SK-N-SH (cell line): Measurements from ENCODE around the gene CDH13. TPM values are rescaled to one million over a fixed set of nuclear protein-coding genes. Genes with fewer than 3 reads are reported as not detected.

Source experiments
- CTCF ChIA-PET: fragments of 300-600, 350-600 bp; formaldehyde crosslinking; extraction: SDS; loops from one replicate; lab custom pipeline; 2021; lab: Yijun Ruan, JAX
- POLR2A ChIA-PET: fragments of 350-600 bp; sonication (Branson Sonifier 250); formaldehyde crosslinking; extraction: SDS; loops from one replicate; lab custom pipeline; 2020; ENCODE audit warnings: antibody characterized with exemption, inconsistent platforms; lab: Yijun Ruan, JAX
- DNase-seq: peaks from one replicate; pipeline ENCODE4 v3.0.0; 2012
- H2AFZ ChIP-seq: fragments of 200-600 bp; sonication (generic); 2 replicates; pipeline ENCODE4 v1.8.1; 2016; ENCODE audit warnings: antibody characterized with exemption, mild to moderate bottlenecking, low read depth
- H3F3A ChIP-seq: fragments of 200-600 bp; sonication (generic); replicated peaks from 2 replicates; pipeline ENCODE3; 2016; ENCODE audit warnings: antibody characterized with exemption, mild to moderate bottlenecking; ENCODE audit not compliant: insufficient read depth
- H3K27ac ChIP-seq, 2 experiments: fragments of 200-500 bp in 1 of 2; fragments of 200-600 bp in 1 of 2; sonication (Bioruptor generic) in 1 of 2; sonication (generic), shearing (Covaris generic) in 1 of 2; 2 replicates each; pipeline versions ENCODE4 v1.5.1 to v1.6.1; 2014 to 2016; ENCODE audit warnings: low read depth in 2 of 2, inconsistent platforms in 1 of 2, low read length in 1 of 2, mild to moderate bottlenecking in 1 of 2, mixed read lengths in 1 of 2
- H3K27me3 ChIP-seq: fragments of 200-600 bp; sonication (generic), shearing (Covaris generic); 2 replicates; pipeline ENCODE4 v1.6.1; 2016; ENCODE audit warnings: mixed run types; ENCODE audit not compliant: insufficient read depth
- H3K36me3 ChIP-seq, 2 experiments: fragments of 200-500 bp in 1 of 2; fragments of 200-600 bp in 1 of 2; sonication (Bioruptor generic) in 1 of 2; sonication (generic) in 1 of 2; replicated peaks in 1 of 2; 2 replicates each; pipeline versions ENCODE3 to v1.5.1; 2014 to 2016; ENCODE audit warnings: low read length in 1 of 2, mild to moderate bottlenecking in 1 of 2; ENCODE audit not compliant: insufficient read depth in 2 of 2, control insufficient read depth in 1 of 2
- H3K4me1 ChIP-seq, 2 experiments: fragments of 200-500 bp in 1 of 2; fragments of 200-600 bp in 1 of 2; sonication (Bioruptor generic) in 1 of 2; sonication (generic), shearing (Covaris generic) in 1 of 2; 2 replicates each; pipeline versions ENCODE4 v1.5.1 to v1.6.1; 2014 to 2016; ENCODE audit warnings: low read depth in 1 of 2, low read length in 1 of 2, mixed run types in 1 of 2; ENCODE audit not compliant: insufficient read depth in 2 of 2, control insufficient read depth in 1 of 2
- H3K4me2 ChIP-seq: fragments of 200-600 bp; sonication (generic), shearing (Covaris generic); 2 replicates; pipeline ENCODE4 v1.6.1; 2017; ENCODE audit warnings: mixed run types
- H3K4me3 ChIP-seq, 2 experiments: fragments of 200-500 bp in 1 of 2; fragments of 200-600 bp in 1 of 2; sonication (Bioruptor generic) in 1 of 2; sonication (generic), shearing (Covaris generic) in 1 of 2; 2 replicates each; pipeline versions ENCODE4 v1.5.1 to v1.8.1; 2014 to 2016; ENCODE audit warnings: low read depth in 2 of 2, inconsistent platforms in 1 of 2, low read length in 1 of 2, mild to moderate bottlenecking in 1 of 2, mixed read lengths in 1 of 2, moderate library complexity in 1 of 2
- H3K79me2 ChIP-seq: fragments of 200-600 bp; sonication (generic); 2 replicates; pipeline ENCODE4 v1.8.1; 2017; ENCODE audit warnings: mild to moderate bottlenecking; ENCODE audit not compliant: insufficient read depth
- H3K9ac ChIP-seq: fragments of 200-600 bp; sonication (generic); 2 replicates; pipeline ENCODE4 v1.6.1; 2017; ENCODE audit warnings: mixed run types
- H3K9me2 ChIP-seq: fragments of 200-600 bp; sonication (generic); 2 replicates; pipeline ENCODE4 v1.6.1; 2017; ENCODE audit warnings: mixed run types
- H3K9me3 ChIP-seq: fragments of 200-600 bp; sonication (generic); 2 replicates; pipeline ENCODE4 v1.6.1; 2017; ENCODE audit warnings: mixed run types, mild to moderate bottlenecking, moderate library complexity
- H4K20me1 ChIP-seq: fragments of 200-600 bp; sonication (generic); 2 replicates; pipeline ENCODE4 v1.6.1; 2017; ENCODE audit warnings: mild to moderate bottlenecking, mixed run types; ENCODE audit not compliant: insufficient read depth
- CHD2 ChIP-seq: fragments of 150-350 bp; IDR thresholded peaks from 2 replicates; pipeline ENCODE4 v1.6.1; 2018; ENCODE audit warnings: low read length; ENCODE audit not compliant: partially characterized antibody
- ELF1 ChIP-seq: IDR thresholded peaks from 2 replicates; pipeline ENCODE4 v1.4.0; 2012
- EP300 ChIP-seq, 2 experiments: IDR thresholded peaks; 2 replicates each; pipeline versions ENCODE4 v1.4.0 to v1.6.1; 2012; ENCODE audit warnings: borderline replicate concordance in 1 of 2, low read depth in 1 of 2, low read length in 1 of 2
- EZH2phosphoT487 ChIP-seq: fragments of 200-600 bp; sonication (generic); IDR thresholded peaks from 2 replicates; pipeline ENCODE4 v1.6.1; 2017; ENCODE audit warnings: low read depth, mixed run types, mild to moderate bottlenecking, antibody characterized with exemption, moderate library complexity, borderline replicate concordance
- FOSL2 ChIP-seq: IDR thresholded peaks from 2 replicates; pipeline ENCODE4 v1.4.0; 2012; ENCODE audit warnings: low read depth, mild to moderate bottlenecking, moderate library complexity, borderline replicate concordance
- FOXJ3 ChIP-seq: sonication (generic); formaldehyde crosslinking; IDR thresholded peaks from 2 replicates; pipeline ENCODE4 v1.5.1; 2020; ENCODE audit warnings: mild to moderate bottlenecking, missing genetic modification reagents
- GABPA ChIP-seq: IDR thresholded peaks from 2 replicates; pipeline ENCODE4 v1.4.0; 2012; ENCODE audit warnings: low read depth, mild to moderate bottlenecking
- GATA2 ChIP-seq: sonication (generic); formaldehyde crosslinking; IDR thresholded peaks from 2 replicates; pipeline ENCODE4 v1.5.0; 2020; ENCODE audit warnings: mild to moderate bottlenecking, missing genetic modification reagents
- IRF3 ChIP-seq: fragments of 150-350 bp; IDR thresholded peaks from 2 replicates; pipeline ENCODE4 v1.6.1; 2016; ENCODE audit warnings: mild to moderate bottlenecking, low read depth, low read length
- JUND ChIP-seq: IDR thresholded peaks from 2 replicates; pipeline ENCODE4 v1.4.0; 2012
- NFIC ChIP-seq: IDR thresholded peaks from 2 replicates; pipeline ENCODE4 v1.4.0; 2012; ENCODE audit warnings: borderline replicate concordance
- POLR2AphosphoS5 ChIP-seq: IDR thresholded peaks from 2 replicates; pipeline ENCODE4 v1.6.1; 2012; ENCODE audit warnings: low read depth, low read length
- RCOR1 ChIP-seq: fragments of 150-350 bp; IDR thresholded peaks from 2 replicates; pipeline ENCODE4 v1.6.1; 2017; ENCODE audit warnings: antibody characterized with exemption, low read length
- RFX5 ChIP-seq: IDR thresholded peaks from 2 replicates; pipeline ENCODE4 v1.6.1; 2012; ENCODE audit warnings: mild to moderate bottlenecking, improper control_type of control experiment, low read length
- SIN3A ChIP-seq: IDR thresholded peaks from 2 replicates; pipeline ENCODE4 v1.6.1; 2012; ENCODE audit warnings: low read depth, mild to moderate bottlenecking, low read length, moderate library complexity, borderline replicate concordance
- TEAD4 ChIP-seq: IDR thresholded peaks from 2 replicates; pipeline ENCODE4 v1.4.0; 2012; ENCODE audit warnings: mild to moderate bottlenecking, borderline replicate concordance; ENCODE audit not compliant: insufficient read depth
- YY1 ChIP-seq: IDR thresholded peaks from 2 replicates; pipeline ENCODE4 v1.4.0; 2012; ENCODE audit warnings: low read depth, mild to moderate bottlenecking
- ZBTB33 ChIP-seq: IDR thresholded peaks from 2 replicates; pipeline ENCODE4 v1.4.0; 2012; ENCODE audit warnings: low read depth, borderline replicate concordance
- WGBS: methylation state at CpG from one replicate; pipeline ENCODE4 v1.1.6; 2017; ENCODE audit warnings: low lambda C conversion rate; 5-methylcytosine and 5-hydroxymethylcytosine counted together
- polyA plus RNA-seq, 3 experiments: library from polyadenylated mRNA; depleted of rRNA; stranded (reverse); fragments of >200 nt; gene quantifications; 2 replicates each; pipeline ENCODE4 v1.2.3, GENCODE V29; 2012
- TF ChIP-seq, protein P1 (sequence below): fragments of 150-350 bp; IDR thresholded peaks from 2 replicates; pipeline ENCODE4 v1.6.1; 2017; ENCODE audit warnings: antibody characterized with exemption, low read length, low read depth, borderline replicate concordance

The CDH13 gene
- polyA plus RNA-seq, 1 of the 3 experiments (the other 2 are of a cell fraction) = 93.0 TPM

DNA sequence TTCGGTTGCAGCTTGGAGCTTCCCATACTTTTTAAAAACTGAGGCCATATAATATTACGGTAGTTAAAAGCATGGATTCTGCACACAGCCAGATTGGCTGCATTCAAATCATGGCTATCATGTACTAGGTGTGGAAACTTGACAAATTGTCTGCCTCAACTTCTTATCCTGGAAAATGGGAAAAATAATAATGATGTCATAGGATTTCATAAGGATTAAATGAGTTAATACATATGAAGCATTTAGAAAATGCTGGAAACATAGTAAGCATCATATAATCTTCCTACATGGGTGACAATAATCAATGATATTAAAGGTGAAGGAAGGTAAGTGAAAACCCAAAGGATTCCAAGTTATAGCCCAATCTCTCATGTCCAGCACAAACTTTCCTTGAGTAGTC lies 592.5 kb downstream of the CDH13 start:
- Histone ChIP-seq H3F3A (no peaks in the 10 kb centered on the region), H3K36me3 (no peaks in the 10 kb centered on the region), H3K4me1 (no peaks in the 10 kb centered on the region), H3K79me2 (no peaks in the 10 kb centered on the region), H3K9me3 (no peaks in the 10 kb centered on the region), H3K9ac (no peak overlapping the region), H3K27me3 (no peaks in the 10 kb centered on the region), H3K27ac (no peak overlapping the region), H4K20me1 (no peaks in the 10 kb centered on the region), H3K4me3 (no peak overlapping the region), H3K4me2 (no peak overlapping the region), H2AFZ (no peak overlapping the region), H3K9me2 (no peaks in the 10 kb centered on the region)
- ChIA-PET CTCF (no interaction called here), POLR2A (no interaction called here)
- no peak for DNase-seq
- 33% methylated on average over 2 of the region's 2 CpGs for WGBS
- TF ChIP-seq GABPA = no peak

DNA sequence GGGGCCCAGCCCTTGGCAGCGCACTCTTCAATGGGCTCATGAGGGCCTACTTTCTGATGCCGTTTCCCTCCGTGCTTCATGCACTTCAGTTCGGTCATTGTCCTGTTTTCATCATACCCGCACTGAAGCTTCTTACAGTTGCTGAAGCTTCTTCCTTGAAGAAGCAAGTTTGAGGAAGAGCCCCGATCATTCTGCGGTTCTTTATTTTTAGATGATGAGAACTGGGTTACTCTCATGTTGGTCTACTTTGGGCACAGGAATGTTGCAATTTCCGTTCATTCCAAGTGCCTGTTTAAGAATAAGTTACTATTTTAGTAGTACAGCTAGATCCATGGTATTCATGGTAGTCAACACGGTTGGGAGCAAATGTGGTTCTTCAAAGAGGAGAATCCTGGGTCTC lies 593.3 kb downstream of the CDH13 start:
- H3K4me2 ChIP-seq = no peak overlapping the region
- ChIA-PET POLR2A (no interaction called here), CTCF (no interaction called here)
- no peaks in the 10 kb centered on the region for H4K20me1 ChIP-seq
- H3K27me3 ChIP-seq = no peaks in the 10 kb centered on the region
- H3K9me2 ChIP-seq = no peaks in the 10 kb centered on the region
- no peaks in the 10 kb centered on the region for H3K36me3 ChIP-seq
- H2AFZ ChIP-seq = no peak overlapping the region
- no peak overlapping the region for H3K4me3 ChIP-seq
- H3K9ac ChIP-seq = no peak overlapping the region
- no peak for DNase-seq
- WGBS = 46% methylated on average over 6 of the region's 9 CpGs
- no peaks in the 10 kb centered on the region for H3F3A ChIP-seq
- no peaks in the 10 kb centered on the region for H3K4me1 ChIP-seq
- no peak overlapping the region for H3K27ac ChIP-seq
- H3K9me3 ChIP-seq = no peaks in the 10 kb centered on the region
- TF ChIP-seq POLR2AphosphoS5 (no peak), FOSL2 (no peak), RFX5 (no peak), IRF3 (no peak), EP300 (IDR thresholded peaks at IDR 0.05; ENCODE audit: borderline replicate concordance in 1 of 2, low read depth in 1 of 2, low read length in 1 of 2) (no peak), RCOR1 (no peak), GATA2 (CRISPR knock-in tag) (no peak), JUND (no peak)
- TF ChIP-seq, protein P1, sequence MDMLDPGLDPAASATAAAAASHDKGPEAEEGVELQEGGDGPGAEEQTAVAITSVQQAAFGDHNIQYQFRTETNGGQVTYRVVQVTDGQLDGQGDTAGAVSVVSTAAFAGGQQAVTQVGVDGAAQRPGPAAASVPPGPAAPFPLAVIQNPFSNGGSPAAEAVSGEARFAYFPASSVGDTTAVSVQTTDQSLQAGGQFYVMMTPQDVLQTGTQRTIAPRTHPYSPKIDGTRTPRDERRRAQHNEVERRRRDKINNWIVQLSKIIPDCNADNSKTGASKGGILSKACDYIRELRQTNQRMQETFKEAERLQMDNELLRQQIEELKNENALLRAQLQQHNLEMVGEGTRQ = no peak
- TF ChIP-seq, all 33 proteins: peak for 0
- no peaks in the 10 kb centered on the region for H3K79me2 ChIP-seq

- ChIA-PET POLR2A (no interaction called here), CTCF (no interaction called here)
- no peaks in the 10 kb centered on the region for H3K4me1 ChIP-seq
- no peaks in the 10 kb centered on the region for H3K27me3 ChIP-seq
- no peaks in the 10 kb centered on the region for H3K9me3 ChIP-seq
- no peak overlapping the region for H2AFZ ChIP-seq
- no peak overlapping the region for H3K4me3 ChIP-seq
- no peak overlapping the region for H3K4me2 ChIP-seq
- WGBS = 30% methylated on average over 3 of the region's 3 CpGs
- H4K20me1 ChIP-seq = no peaks in the 10 kb centered on the region
- no peaks in the 10 kb centered on the region for H3K36me3 ChIP-seq
- no peak overlapping the region for H3K9ac ChIP-seq
- no peaks in the 10 kb centered on the region for H3K9me2 ChIP-seq
- no peaks in the 10 kb centered on the region for H3K79me2 ChIP-seq
- DNase-seq = no peak
- H3K27ac ChIP-seq = no peak overlapping the region
- no peaks in the 10 kb centered on the region for H3F3A ChIP-seq
- no peak for TF ChIP-seq SIN3A
- TF ChIP-seq ELF1 = no peak
- no peak for TF ChIP-seq YY1
- TF ChIP-seq EP300 (IDR thresholded peaks at IDR 0.05; ENCODE audit: borderline replicate concordance in 1 of 2, low read depth in 1 of 2, low read length in 1 of 2) = no peak
- TF ChIP-seq IRF3 = no peak
- no peak for TF ChIP-seq TEAD4
- no peak for TF ChIP-seq NFIC
- no peak for TF ChIP-seq CHD2
- TF ChIP-seq FOXJ3 (CRISPR knock-in tag) = no peak
- no peak for TF ChIP-seq EZH2phosphoT487
- TF ChIP-seq ZBTB33 = no peak
- TF ChIP-seq JUND = no peak
Observed at GRCh38 chr16:83224642-83225041, 597.9 kb downstream of the CDH13 start.
